Measurements from ENCODE around the gene GPR137C.
"Not testable (repeated sequence)": the region's sequence is repeated elsewhere in the genome, so short reads cannot be mapped to it uniquely, and the experiment has no call there.

GPR137C gene

GRCh38 chr14:52550661-52551060 lies 2.0 kb upstream of the GPR137C start:
- H3K4me3 Mint-ChIP-seq: peak overlapping the region; percentile 87
- peaks cover 12% of the 10 kb centered on the region for H3K27me3 Mint-ChIP-seq (ENCODE audit: low read depth)
- H3K9me3 Mint-ChIP-seq: no peaks in the 10 kb centered on the region
- peaks cover 30% of the 10 kb centered on the region for H3K4me1 Mint-ChIP-seq (ENCODE audit: low read depth)
- H3K36me3 Mint-ChIP-seq (ENCODE audit: low read depth): no peaks in the 10 kb centered on the region
- H3K27ac Mint-ChIP-seq: peak overlapping the region; percentile 33

DNA sequence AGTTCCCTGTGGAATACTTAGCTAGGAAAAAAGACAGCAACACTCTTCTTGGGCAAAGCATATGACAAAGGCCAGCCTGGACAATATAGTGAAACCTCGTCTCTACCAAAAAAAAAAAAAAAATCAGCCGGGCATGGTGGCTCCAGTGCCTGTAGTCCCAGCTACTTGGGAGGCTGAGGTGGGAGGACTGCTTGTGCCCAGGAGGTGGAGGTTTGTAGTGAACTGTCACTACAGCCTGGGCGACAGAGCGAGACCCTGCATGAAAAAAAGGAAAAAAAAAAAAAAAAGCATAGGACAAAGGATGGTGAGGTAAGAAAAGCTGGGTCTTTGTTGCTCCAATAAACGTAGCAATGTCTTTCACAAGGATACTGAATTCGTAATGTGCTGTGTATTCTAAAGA lies 1.4 kb upstream of the GPR137C start:
- Mint-ChIP-seq H3K27ac (peak overlapping the region; percentile 81), H3K9me3 (no peaks in the 10 kb centered on the region), H3K4me1 (ENCODE audit: low read depth) (peaks cover 29% of the 10 kb centered on the region), H3K36me3 (ENCODE audit: low read depth) (no peaks in the 10 kb centered on the region), H3K27me3 (ENCODE audit: low read depth) (peaks cover 17% of the 10 kb centered on the region), H3K4me3 (peak overlapping the region; percentile 87)

GRCh38 chr14:52551696-52552062 lies 957 bp upstream of the GPR137C start:
- H3K27me3 Mint-ChIP-seq (ENCODE audit: low read depth): peaks cover 22% of the 10 kb centered on the region
- H3K9me3 Mint-ChIP-seq: no peaks in the 10 kb centered on the region

DNA sequence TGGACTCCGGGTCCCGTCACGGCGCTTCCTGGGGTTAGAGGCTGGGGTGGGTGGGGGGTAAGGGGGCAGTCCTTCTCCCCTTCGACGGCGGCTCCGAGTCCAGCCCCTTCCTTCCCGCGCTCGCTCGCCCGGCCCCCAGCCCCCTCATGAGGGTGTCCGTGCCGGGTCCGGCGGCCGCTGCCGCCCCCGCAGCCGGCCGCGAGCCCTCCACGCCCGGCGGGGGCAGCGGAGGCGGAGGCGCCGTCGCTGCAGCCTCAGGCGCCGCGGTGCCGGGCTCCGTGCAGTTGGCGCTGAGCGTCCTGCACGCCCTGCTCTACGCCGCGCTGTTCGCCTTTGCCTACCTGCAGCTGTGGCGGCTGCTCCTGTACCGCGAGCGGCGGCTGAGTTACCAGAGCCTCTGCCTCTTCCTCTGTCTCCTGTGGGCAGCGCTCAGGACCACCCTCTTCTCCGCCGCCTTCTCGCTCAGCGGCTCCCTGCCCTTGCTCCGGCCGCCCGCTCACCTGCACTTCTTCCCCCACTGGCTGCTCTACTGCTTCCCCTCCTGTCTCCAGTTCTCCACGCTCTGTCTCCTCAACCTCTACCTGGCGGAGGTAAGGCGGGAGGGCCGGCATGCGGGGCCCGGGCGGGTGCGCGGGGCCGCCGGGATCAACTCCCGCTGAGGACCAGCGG lies 500 bp downstream of the GPR137C start:
- H3K4me3 Mint-ChIP-seq: peak overlapping the region; percentile 91
- H3K9me3 Mint-ChIP-seq: no peaks in the 10 kb centered on the region
- H3K36me3 Mint-ChIP-seq (ENCODE audit: low read depth): no peaks in the 10 kb centered on the region
- peaks cover 36% of the 10 kb centered on the region for H3K27me3 Mint-ChIP-seq (ENCODE audit: low read depth)
- peaks cover 29% of the 10 kb centered on the region for H3K4me1 Mint-ChIP-seq (ENCODE audit: low read depth)
- H3K27ac Mint-ChIP-seq: no peak overlapping the region

More at GRCh38 chr14:52551696-52552062, 957 bp upstream of the GPR137C start:
- Mint-ChIP-seq H3K4me1 (ENCODE audit: low read depth) (peaks cover 29% of the 10 kb centered on the region), H3K36me3 (ENCODE audit: low read depth) (no peaks in the 10 kb centered on the region), H3K27ac (peak overlapping the region; percentile 81), H3K4me3 (peak overlapping the region; percentile 87)

DNA sequence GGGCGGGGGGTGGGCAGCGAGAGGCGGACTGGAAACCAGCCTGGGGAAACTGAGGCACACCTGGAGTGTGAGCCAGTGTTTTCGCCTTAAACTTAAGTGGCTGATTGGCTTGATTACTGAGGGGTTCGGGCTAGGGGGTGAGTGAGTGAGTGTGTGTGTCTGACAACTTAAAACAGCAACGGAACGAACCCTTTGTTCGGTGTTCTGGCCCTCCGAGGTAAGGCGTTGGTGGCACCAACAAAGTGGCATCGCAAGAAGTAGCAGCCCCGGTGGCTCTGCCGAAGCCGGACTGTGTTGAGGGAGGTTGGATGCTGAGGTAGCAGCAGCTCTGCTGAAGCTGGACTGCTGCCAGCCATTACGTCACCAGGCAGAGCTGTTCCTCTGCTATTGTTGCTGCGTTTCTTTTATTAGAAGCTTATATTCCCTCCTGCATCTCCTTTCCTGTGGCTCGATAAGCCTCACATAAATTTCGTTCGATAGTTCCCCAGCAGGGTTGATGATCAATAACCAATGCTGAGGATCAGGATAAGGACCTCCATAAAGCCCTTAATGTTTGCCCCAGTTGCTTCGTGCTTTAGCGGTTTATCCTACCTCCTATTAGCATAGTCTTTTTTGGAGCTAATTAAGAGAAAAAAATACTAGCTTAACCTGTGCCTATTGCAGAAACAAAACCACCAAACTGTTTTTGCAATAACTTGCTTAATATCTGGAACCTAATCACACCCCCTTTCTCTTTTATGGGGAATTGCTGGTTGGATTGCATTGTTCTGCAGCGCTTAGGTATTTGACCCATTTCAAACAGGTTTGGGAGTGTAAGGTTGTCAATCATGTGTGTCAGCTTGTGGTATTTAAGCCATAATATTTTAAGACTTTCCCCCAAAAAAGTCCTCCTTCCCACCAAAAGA lies 1.3 kb downstream of the GPR137C start:
- Mint-ChIP-seq H3K27ac (peak overlapping the region; percentile 75), H3K9me3 (peaks cover 4% of the 10 kb centered on the region), H3K4me1 (ENCODE audit: low read depth) (peaks cover 29% of the 10 kb centered on the region), H3K36me3 (ENCODE audit: low read depth) (peaks cover 1% of the 10 kb centered on the region), H3K4me3 (peak overlapping the region; percentile 91), H3K27me3 (ENCODE audit: low read depth) (peaks cover 44% of the 10 kb centered on the region)

DNA sequence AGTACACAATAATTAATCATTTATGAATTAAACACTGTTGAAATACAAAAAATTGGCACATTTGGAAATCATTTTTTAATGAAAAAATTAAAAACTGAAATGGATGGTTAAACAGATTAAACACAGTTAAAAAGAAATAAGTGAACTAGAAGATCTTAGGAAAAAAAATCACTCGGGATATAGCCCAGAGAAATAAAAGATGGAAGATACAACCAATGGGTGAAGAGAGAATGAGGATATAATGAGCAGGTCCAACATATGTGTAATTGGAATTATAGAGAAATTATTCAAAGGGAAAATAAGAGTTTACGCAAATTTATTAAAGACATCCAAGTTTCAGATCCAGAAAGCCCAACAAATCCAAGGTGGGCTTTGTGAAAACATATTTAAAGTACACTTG lies 6.1 kb downstream of the GPR137C start:
- Mint-ChIP-seq H3K4me3 (no peak overlapping the region), H3K27ac (no peak overlapping the region), H3K27me3 (ENCODE audit: low read depth) (peaks cover 74% of the 10 kb centered on the region), H3K4me1 (ENCODE audit: low read depth) (peaks cover 8% of the 10 kb centered on the region), H3K9me3 (peaks cover 4% of the 10 kb centered on the region), H3K36me3 (ENCODE audit: low read depth) (peaks cover 1% of the 10 kb centered on the region)

- H3K27me3 Mint-ChIP-seq (ENCODE audit: low read depth): peaks cover 56% of the 10 kb centered on the region
- peaks cover 4% of the 10 kb centered on the region for H3K9me3 Mint-ChIP-seq
- H3K27ac Mint-ChIP-seq: no peak overlapping the region
- H3K36me3 Mint-ChIP-seq (ENCODE audit: low read depth): peaks cover 1% of the 10 kb centered on the region
- no peaks in the 10 kb centered on the region for H3K4me1 Mint-ChIP-seq (ENCODE audit: low read depth)
- H3K4me3 Mint-ChIP-seq: no peak overlapping the region
These were observed 10.5 kb downstream of the GPR137C start for GRCh38 chr14:52563120-52563519.

DNA sequence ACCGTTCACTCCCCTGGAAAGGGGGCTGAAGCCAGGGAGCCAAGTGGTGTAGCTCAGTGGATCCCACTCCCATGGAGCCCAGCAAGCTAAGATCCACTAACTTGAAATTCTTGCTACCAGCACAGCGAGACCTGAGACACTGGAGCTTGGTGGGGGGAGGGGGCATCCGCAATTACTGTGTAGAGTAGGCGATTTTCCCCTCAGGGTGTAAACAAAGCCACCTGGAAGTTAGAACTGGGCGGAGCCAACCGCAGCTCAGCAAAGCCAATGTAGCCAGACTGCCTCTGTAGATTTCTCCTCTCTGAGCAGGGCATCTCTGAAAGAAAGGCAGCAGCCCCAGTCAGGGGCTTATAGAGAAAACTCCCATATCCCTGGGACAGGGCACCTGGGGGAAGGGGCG lies 15.8 kb downstream of the GPR137C start:
- peaks cover 27% of the 10 kb centered on the region for H3K27me3 Mint-ChIP-seq (ENCODE audit: low read depth)
- H3K36me3 Mint-ChIP-seq (ENCODE audit: low read depth); H3K27ac Mint-ChIP-seq; H3K4me3 Mint-ChIP-seq; H3K4me1 Mint-ChIP-seq (ENCODE audit: low read depth): not testable (repeated sequence)
- peaks cover 42% of the 10 kb centered on the region for H3K9me3 Mint-ChIP-seq

DNA sequence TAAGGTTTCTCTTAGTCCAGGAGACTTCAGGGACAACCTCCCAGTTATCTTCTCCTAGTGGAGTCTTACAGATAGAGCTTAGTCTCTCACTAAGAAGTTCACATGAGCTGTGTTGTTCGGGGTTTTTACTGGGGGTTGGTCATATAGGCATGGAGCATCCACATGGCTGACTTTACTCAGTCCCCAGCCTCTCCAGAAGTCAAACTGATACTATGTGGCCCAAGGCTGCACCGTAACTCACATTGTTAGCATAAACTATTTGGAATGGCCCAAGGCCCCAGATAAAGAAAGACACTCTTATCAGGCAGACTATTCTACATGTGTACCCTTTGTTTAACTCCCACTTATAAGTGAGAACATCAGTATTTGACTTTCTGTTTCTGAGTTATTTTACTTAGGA lies 23.2 kb downstream of the GPR137C start:
- Mint-ChIP-seq H3K36me3 (ENCODE audit: low read depth) (no peaks in the 10 kb centered on the region), H3K4me1 (ENCODE audit: low read depth) (no peaks in the 10 kb centered on the region), H3K27ac (no peak overlapping the region), H3K4me3 (no peak overlapping the region), H3K27me3 (ENCODE audit: low read depth) (peaks cover 13% of the 10 kb centered on the region), H3K9me3 (peaks cover 28% of the 10 kb centered on the region)

GRCh38 chr14:52583544-52583943 lies 30.9 kb downstream of the GPR137C start:
- no peaks in the 10 kb centered on the region for H3K9me3 Mint-ChIP-seq
- no peak overlapping the region for H3K4me3 Mint-ChIP-seq
- no peak overlapping the region for H3K27ac Mint-ChIP-seq
- H3K4me1 Mint-ChIP-seq (ENCODE audit: low read depth): no peaks in the 10 kb centered on the region
- no peaks in the 10 kb centered on the region for H3K36me3 Mint-ChIP-seq (ENCODE audit: low read depth)
- peaks cover 11% of the 10 kb centered on the region for H3K27me3 Mint-ChIP-seq (ENCODE audit: low read depth)

- H3K4me1 Mint-ChIP-seq (ENCODE audit: low read depth): no peaks in the 10 kb centered on the region
- H3K4me3 Mint-ChIP-seq: no peak overlapping the region
- no peaks in the 10 kb centered on the region for H3K36me3 Mint-ChIP-seq (ENCODE audit: low read depth)
- peaks cover 6% of the 10 kb centered on the region for H3K9me3 Mint-ChIP-seq
- no peak overlapping the region for H3K27ac Mint-ChIP-seq
- H3K27me3 Mint-ChIP-seq (ENCODE audit: low read depth): peaks cover 9% of the 10 kb centered on the region
These were observed 37.0 kb downstream of the GPR137C start for GRCh38 chr14:52589646-52590045.

GRCh38 chr14:52590318-52590717 lies 37.7 kb downstream of the GPR137C start:
- no peaks in the 10 kb centered on the region for H3K4me1 Mint-ChIP-seq (ENCODE audit: low read depth)
- no peak overlapping the region for H3K27ac Mint-ChIP-seq
- peaks cover 6% of the 10 kb centered on the region for H3K9me3 Mint-ChIP-seq

DNA sequence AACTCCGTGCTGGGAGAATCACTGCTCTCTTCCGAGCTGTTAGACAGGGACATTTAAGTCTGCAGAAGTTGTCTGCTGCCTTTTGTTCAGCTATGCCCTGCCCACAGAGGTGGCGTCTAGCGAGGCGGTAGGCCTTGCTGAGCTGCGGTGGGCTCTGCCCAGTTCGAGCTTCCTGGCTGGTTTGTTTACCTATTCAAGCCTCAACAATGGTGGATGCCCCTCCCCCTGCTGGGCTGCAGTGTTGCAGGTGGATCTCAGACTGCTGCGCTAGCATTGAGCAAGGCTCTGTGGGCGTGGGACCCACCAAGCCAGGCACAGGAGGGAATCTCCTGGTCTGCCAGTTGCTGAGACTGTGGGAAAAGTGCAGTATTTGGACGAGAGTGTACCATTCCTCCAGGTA lies 43.7 kb downstream of the GPR137C start:
- H3K4me1 Mint-ChIP-seq (ENCODE audit: low read depth): no peaks in the 10 kb centered on the region
- no peak overlapping the region for H3K4me3 Mint-ChIP-seq
- H3K9me3 Mint-ChIP-seq: peaks cover 6% of the 10 kb centered on the region
- no peak overlapping the region for H3K27ac Mint-ChIP-seq
- H3K27me3 Mint-ChIP-seq (ENCODE audit: low read depth): peaks cover 18% of the 10 kb centered on the region
- no peaks in the 10 kb centered on the region for H3K36me3 Mint-ChIP-seq (ENCODE audit: low read depth)

More at GRCh38 chr14:52590318-52590717, 37.7 kb downstream of the GPR137C start:
- Mint-ChIP-seq H3K4me3 (no peak overlapping the region), H3K27me3 (ENCODE audit: low read depth) (peaks cover 11% of the 10 kb centered on the region), H3K36me3 (ENCODE audit: low read depth) (no peaks in the 10 kb centered on the region)

DNA sequence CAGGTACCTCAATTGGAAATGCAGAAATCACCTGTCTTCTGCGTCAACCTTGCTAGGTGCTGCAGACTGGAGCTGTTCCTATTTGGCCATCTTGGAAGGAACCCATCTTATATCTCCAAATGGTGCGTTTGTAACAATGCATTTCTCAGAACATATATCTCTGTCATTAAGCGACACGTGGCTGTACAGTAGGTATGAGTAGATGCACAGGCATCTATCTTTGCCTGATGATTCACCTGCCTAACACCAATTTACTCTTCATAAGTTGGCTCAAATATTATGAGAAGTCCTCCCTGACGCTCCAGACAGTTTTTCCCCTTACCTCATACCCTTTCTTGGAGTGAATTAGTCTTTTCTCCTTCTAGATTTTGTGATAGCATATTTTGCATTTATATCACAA lies 44.2 kb downstream of the GPR137C start:
- Mint-ChIP-seq H3K9me3 (peaks cover 6% of the 10 kb centered on the region), H3K36me3 (ENCODE audit: low read depth) (no peaks in the 10 kb centered on the region), H3K27me3 (ENCODE audit: low read depth) (peaks cover 18% of the 10 kb centered on the region), H3K4me3 (no peak overlapping the region), H3K4me1 (ENCODE audit: low read depth) (no peaks in the 10 kb centered on the region), H3K27ac (no peak overlapping the region)

GRCh38 chr14:52598568-52598967 lies 45.9 kb downstream of the GPR137C start:
- H3K4me3 Mint-ChIP-seq: no peak overlapping the region

More at GRCh38 chr14:52598568-52598967, 45.9 kb downstream of the GPR137C start:
- Mint-ChIP-seq H3K27me3 (ENCODE audit: low read depth) (peaks cover 17% of the 10 kb centered on the region), H3K27ac (no peak overlapping the region), H3K36me3 (ENCODE audit: low read depth) (no peaks in the 10 kb centered on the region), H3K4me1 (ENCODE audit: low read depth) (peaks cover 2% of the 10 kb centered on the region), H3K9me3 (peaks cover 5% of the 10 kb centered on the region)
